ENCODE data around the gene TBC1D8B.

Gene TBC1D8B

DNA sequence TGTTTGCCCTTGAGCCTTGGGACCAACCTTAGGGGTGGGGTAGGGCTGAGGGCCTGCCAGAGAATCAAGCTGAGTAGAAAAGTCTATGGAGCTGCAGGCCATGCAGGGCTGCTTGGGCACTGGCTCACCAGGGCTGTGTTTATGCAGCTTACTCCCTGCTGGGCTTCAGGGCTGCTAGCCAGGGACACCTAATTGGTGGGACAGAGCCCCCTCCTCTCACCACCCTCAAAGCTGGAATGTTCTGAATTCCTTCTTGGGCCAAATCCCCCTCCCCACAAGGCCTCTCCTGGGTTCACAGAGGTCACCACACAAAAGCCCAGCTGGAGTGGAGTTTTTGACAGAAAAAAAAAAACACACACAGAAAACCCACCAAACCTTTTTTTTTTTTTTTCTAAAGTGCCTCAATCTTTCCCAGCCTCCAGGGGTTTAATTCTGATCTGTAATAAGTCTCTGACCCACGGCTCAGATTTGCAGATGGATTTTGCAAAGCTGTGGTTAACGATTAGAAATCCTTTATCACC lies 117.5 kb downstream of the TBC1D8B start, which contains the start of gene CLDN2:
Gene CLDN2, plus strand, starts transcription at position 471 of the 521 bp plus-strand sequence. CDS start 7,827 bp downstream, outside the sequence.
- Histone ChIP-seq H3K9ac (ENCODE audit: low read length) (no peak within 1 kb of the TSS), H3K4me1 (ENCODE audit: insufficient read depth, low read length) (no peaks in the 10 kb centered on the region), H3K36me3 (ENCODE audit: insufficient read depth, low read length) (no peaks in the 10 kb centered on the region), H3K9me3 (ENCODE audit: low read length) (no peaks in the 10 kb centered on the region), H3K4me3 (ENCODE audit: low read depth in 1 of 2, low read length in 2 of 2) (no peak within 1 kb of the TSS), H3K27ac (ENCODE audit: low read depth, low read length) (no peak within 1 kb of the TSS), H3K27me3 (ENCODE audit: control insufficient read depth in 1 of 2, insufficient read depth in 2 of 2, low read length in 2 of 2) (no peaks in the 10 kb centered on the region)

DNA sequence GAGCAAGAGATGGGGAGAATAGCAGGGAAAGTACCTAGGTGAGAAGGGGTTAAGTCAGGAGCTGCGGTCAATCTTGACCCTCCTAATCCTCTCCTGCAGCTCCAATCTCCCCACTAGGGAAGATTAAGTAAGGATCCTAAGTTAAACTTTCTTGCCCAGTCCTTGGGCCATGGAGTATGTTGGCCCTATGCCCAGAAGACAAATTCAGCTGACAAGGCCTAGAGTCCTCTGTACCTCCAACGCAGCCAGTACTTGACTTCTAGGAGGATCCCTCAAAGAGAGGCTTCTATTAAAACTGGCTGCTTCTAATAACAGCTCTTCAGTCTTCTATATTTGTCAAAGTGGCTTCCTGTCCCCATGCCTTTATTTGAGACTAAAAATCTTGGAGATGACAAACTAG lies 119.2 kb downstream of the TBC1D8B start:
- Histone ChIP-seq H3K4me3 (ENCODE audit: low read depth in 1 of 2, low read length in 2 of 2) (no peak overlapping the region), H3K27ac (ENCODE audit: low read depth, low read length) (no peak overlapping the region), H3K27me3 (ENCODE audit: control insufficient read depth in 1 of 2, insufficient read depth in 2 of 2, low read length in 2 of 2) (no peaks in the 10 kb centered on the region), H3K36me3 (ENCODE audit: insufficient read depth, low read length) (no peaks in the 10 kb centered on the region), H3K9me3 (ENCODE audit: low read length) (no peaks in the 10 kb centered on the region), H3K4me1 (ENCODE audit: insufficient read depth, low read length) (no peaks in the 10 kb centered on the region), H3K9ac (ENCODE audit: low read length) (no peak overlapping the region)

All from muscle layer of colon (tissue), 2 donors.